Upper lobe of left lung (tissue), 6 donors: ENCODE data around the gene NAA15. TPM values are rescaled to one million over a fixed set of nuclear protein-coding genes. Genes with fewer than 3 reads are reported as not detected.
"Not testable (repeated sequence)": the region's sequence is repeated elsewhere in the genome, so short reads cannot be mapped to it uniquely, and the experiment has no call there.

Source experiments
- ATAC-seq, 2 donors: fragments of 200-7000 bp; cut with Tn5 transposase; one replicate each; pipeline ENCODE4 v1.9.1; 2022; ENCODE audit warnings: mild to moderate bottlenecking in 2 of 2, moderate library complexity in 2 of 2; ENCODE audit not compliant: low FRiP score in 2 of 2
- DNase-seq, 2 donors: peaks; one replicate each; pipeline ENCODE4 v3.0.0-alpha.2; 2019 to 2020
- H3K27ac ChIP-seq, 4 donors: fragments of 200-600 bp; sonication (generic); one replicate each; pipeline ENCODE4 v1.5.1; 2016 to 2019
- H3K27me3 ChIP-seq, 4 donors: fragments of 200-600 bp; sonication (generic); one replicate each; pipeline ENCODE4 v1.5.1; 2017 to 2019
- H3K36me3 ChIP-seq, 4 donors: fragments of 200-600 bp; sonication (generic); one replicate each; pipeline ENCODE4 v1.5.1; 2016 to 2019
- H3K4me1 ChIP-seq, 4 donors: fragments of 200-600 bp; sonication (generic); one replicate each; pipeline ENCODE4 v1.5.1; 2018 to 2019
- H3K4me3 ChIP-seq, 4 donors: fragments of 200-600 bp; sonication (generic); one replicate each; pipeline ENCODE4 v1.5.1; 2017 to 2019; ENCODE audit warnings: mild to moderate bottlenecking in 2 of 4, moderate library complexity in 1 of 4
- H3K9me3 ChIP-seq, 4 donors: fragments of 200-600 bp; sonication (generic); one replicate each; pipeline ENCODE4 v1.5.1; 2018 to 2019
- EP300 ChIP-seq, 4 donors: sonication (generic); formaldehyde crosslinking; IDR thresholded peaks; one replicate each; pipeline ENCODE4 v1.5.1; 2017; ENCODE audit warnings: antibody characterized with exemption in 4 of 4, control low read depth in 2 of 4
- POLR2A ChIP-seq, 4 donors: fragments of 450-650 bp; IDR thresholded peaks; one replicate each; pipeline ENCODE4 v1.5.1; 2016 to 2017; ENCODE audit warnings: antibody characterized with exemption in 4 of 4, mild to moderate bottlenecking in 2 of 4
- POLR2AphosphoS5 ChIP-seq, 2 donors: sonication (generic); formaldehyde crosslinking; IDR thresholded peaks; one replicate each; pipeline ENCODE4 v1.5.1; 2017; ENCODE audit warnings: antibody characterized with exemption in 2 of 2
- WGBS, 2 donors: methylation state at CpG; one replicate each; pipeline ENCODE4 v1.1.5; 2017 to 2018; 5-methylcytosine and 5-hydroxymethylcytosine counted together
- total RNA-seq, 6 donors: library from RNA; depleted of rRNA in 4 of 6; stranded (reverse); fragments of >200 nt in 4 of 6; gene quantifications; one replicate each; pipeline versions ENCODE4 v1.1.0 to v1.2.1, GENCODE V29; 2016 to 2021
- TF ChIP-seq, protein P1 (sequence below), 6 experiments: fragments of 450-650 bp in 4 of 6; fragments of 200-600 bp in 2 of 6; sonication (generic) in 2 of 6; IDR thresholded peaks; one replicate each; pipeline ENCODE4 v1.5.1; 2016 to 2019; ENCODE audit warnings: antibody characterized with exemption in 6 of 6
- donor health status: DM: no; HTN: no; CAD: no; lungs with moderate emphysema.
- donor health status: DM: no; HTN: yes; CAD: no; lungs with severe emphysema.

Gene NAA15
- total RNA-seq, 6 donors from 2014 or later = 11.0 to 37.7 (median 31.3) TPM

DNA sequence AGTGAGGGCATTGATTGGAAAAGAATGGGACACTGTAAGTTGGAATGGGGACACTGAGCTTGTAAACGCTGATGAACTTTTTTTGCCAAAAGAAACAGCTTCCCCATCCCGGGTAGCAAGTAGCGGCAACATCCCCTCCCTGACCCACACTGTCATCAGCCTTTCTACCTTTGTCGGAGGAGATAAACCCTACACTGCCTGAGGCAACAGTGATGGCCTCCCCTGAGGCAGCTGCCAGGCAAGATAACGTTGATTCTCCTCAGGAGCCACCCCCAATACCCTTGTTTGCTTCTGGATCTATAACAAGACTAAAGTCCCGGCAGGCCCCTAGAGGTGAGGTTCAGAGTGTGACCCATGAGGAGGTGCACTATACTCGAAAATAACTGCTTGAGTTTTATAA is 142.4 kb downstream of the NAA15 start:
- Histone ChIP-seq H3K27ac (no peak overlapping the region), H3K4me3 (no peak overlapping the region), H3K9me3 (peaks cover 0 to 5% (median 2%) of the 10 kb centered on the region in 4 donors), H3K27me3 (no peaks in the 10 kb centered on the region), H3K4me1 (no peaks in the 10 kb centered on the region), H3K36me3 (no peaks in the 10 kb centered on the region)
- TF ChIP-seq EP300 (IDR thresholded peaks at IDR 0.05) (no peak), POLR2A (IDR thresholded peaks at IDR 0.05) (no peak), POLR2AphosphoS5 (IDR thresholded peaks at IDR 0.05) (no peak)
- TF ChIP-seq, protein P1, sequence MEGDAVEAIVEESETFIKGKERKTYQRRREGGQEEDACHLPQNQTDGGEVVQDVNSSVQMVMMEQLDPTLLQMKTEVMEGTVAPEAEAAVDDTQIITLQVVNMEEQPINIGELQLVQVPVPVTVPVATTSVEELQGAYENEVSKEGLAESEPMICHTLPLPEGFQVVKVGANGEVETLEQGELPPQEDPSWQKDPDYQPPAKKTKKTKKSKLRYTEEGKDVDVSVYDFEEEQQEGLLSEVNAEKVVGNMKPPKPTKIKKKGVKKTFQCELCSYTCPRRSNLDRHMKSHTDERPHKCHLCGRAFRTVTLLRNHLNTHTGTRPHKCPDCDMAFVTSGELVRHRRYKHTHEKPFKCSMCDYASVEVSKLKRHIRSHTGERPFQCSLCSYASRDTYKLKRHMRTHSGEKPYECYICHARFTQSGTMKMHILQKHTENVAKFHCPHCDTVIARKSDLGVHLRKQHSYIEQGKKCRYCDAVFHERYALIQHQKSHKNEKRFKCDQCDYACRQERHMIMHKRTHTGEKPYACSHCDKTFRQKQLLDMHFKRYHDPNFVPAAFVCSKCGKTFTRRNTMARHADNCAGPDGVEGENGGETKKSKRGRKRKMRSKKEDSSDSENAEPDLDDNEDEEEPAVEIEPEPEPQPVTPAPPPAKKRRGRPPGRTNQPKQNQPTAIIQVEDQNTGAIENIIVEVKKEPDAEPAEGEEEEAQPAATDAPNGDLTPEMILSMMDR (IDR thresholded peaks at IDR 0.05) = no peak
- no peak for DNase-seq
- ATAC-seq = no peak
- WGBS, 2 donors = 90 to 92% methylated on average over 7 of the region's 7 CpGs

DNA sequence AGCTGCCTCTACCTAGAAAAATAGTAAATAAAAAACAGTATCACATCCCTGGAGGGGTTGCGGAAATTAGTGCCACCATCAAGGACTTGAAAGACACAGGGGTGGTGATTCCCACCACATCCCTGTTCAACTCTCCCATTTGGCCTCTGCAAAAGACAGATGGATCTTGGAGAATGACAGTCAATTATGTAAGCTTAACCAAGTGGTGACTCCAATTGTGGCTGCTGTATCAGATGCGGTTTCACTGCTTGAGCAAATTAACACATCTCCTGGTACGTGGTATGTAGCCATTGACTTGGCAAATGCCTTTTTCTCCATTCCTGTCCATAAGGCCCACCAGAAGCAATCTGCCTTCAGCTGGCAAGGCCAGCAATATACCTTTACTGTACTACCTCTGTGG is 143.6 kb downstream of the NAA15 start:
- not testable (repeated sequence) for H3K36me3 ChIP-seq, DNase-seq, H3K9me3 ChIP-seq, ATAC-seq, H3K27me3 ChIP-seq, H3K4me1 ChIP-seq, H3K27ac ChIP-seq, H3K4me3 ChIP-seq
- WGBS, 2 donors = 60 to 100% methylated on average over 3 of the region's 3 CpGs

DNA sequence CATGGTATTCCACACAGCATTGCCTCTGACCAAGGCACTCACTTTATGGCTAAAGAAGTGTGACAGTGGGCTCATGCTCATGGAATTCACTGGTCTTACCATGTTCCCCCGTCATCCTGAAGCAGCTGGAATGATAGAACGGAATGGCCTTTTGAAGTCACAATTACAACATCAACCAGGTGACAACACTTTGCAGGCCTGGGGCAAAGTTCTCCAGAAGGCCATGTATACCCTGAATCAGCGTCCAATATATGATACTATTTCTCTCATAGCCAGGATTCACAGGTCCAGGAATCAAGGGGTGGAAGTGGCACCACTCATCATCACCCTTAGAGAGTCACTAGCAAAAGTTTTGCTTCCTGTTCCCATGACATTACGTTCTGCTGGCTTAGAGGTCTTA is 145.8 kb downstream of the NAA15 start:
- H3K27ac ChIP-seq, H3K4me1 ChIP-seq, DNase-seq, H3K4me3 ChIP-seq, H3K9me3 ChIP-seq, H3K36me3 ChIP-seq, ATAC-seq, H3K27me3 ChIP-seq: not testable (repeated sequence)
- WGBS, 2 donors = 89% methylated on average over 4 of the region's 4 CpGs

DNA sequence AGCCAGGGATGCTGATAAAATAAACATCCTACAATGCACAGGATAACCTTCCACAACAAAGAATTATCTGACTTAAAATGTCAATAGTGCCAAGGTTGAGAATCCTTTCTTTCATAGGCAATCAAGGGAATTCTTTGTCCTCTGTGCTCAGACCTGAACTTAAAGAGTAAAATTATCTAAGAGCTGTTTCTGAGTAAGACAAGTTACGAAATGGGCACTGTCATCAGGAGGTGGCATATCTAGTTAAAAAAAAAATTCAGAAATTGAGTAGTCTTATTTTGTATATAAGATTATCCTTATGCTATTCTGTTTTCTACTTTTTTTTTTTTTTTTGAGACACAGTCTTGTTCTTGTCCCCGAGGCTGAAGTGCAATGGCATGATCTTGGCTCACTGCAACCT is 149.3 kb downstream of the NAA15 start:
- H3K4me3 ChIP-seq = no peak overlapping the region
- H3K27ac ChIP-seq = no peak overlapping the region
- no peaks in the 10 kb centered on the region for H3K9me3 ChIP-seq
- H3K36me3 ChIP-seq = no peaks in the 10 kb centered on the region
- no peaks in the 10 kb centered on the region for H3K27me3 ChIP-seq
- ATAC-seq (no peak), DNase-seq (no peak)
- WGBS, 2 donors = 86 to 88% methylated on average over 2 of the region's 2 CpGs
- peaks cover 14 to 22% (median 21%) of the 10 kb centered on the region in 4 donors for H3K4me1 ChIP-seq
- TF ChIP-seq, protein P1 (IDR thresholded peaks at IDR 0.05) = no peak
- no peak for TF ChIP-seq POLR2A (IDR thresholded peaks at IDR 0.05)
- no peak for TF ChIP-seq EP300 (IDR thresholded peaks at IDR 0.05)
- no peak for TF ChIP-seq POLR2AphosphoS5 (IDR thresholded peaks at IDR 0.05)

DNA sequence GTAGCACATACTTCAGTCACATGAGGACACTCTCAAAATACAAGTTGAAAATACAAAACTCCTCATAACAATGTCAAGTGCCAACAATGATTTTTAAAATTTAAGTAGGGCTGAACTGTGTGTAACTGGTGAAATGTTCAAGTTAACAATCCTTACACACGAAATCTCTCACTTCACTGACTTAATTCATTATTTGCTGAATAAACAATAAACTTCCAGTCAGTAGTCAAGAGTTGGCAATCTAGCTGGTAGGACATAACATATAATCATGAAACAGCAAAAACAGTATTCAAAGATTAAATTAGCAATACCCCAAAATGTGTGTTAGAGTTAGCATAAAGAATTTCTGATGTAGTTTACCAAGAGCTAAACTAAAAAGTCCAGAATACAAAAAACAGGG is 150.7 kb downstream of the NAA15 start:
- peaks cover 28 to 36% (median 35%) of the 10 kb centered on the region in 4 donors for H3K4me1 ChIP-seq
- H3K4me3 ChIP-seq = no peak overlapping the region
- no peaks in the 10 kb centered on the region for H3K27me3 ChIP-seq
- ATAC-seq (no peak), DNase-seq (no peak)
- no peaks in the 10 kb centered on the region for H3K9me3 ChIP-seq
- H3K36me3 ChIP-seq = no peaks in the 10 kb centered on the region
- H3K27ac ChIP-seq = peak overlapping the region in 2 of 4 donors; percentile 95 to 99
- TF ChIP-seq POLR2A (IDR thresholded peaks at IDR 0.05) (no peak), POLR2AphosphoS5 (IDR thresholded peaks at IDR 0.05) (no peak), EP300 (IDR thresholded peaks at IDR 0.05) (no peak)
- TF ChIP-seq, protein P1 (IDR thresholded peaks at IDR 0.05) = no peak
- 71 to 77% methylated on average over 1 of the region's 1 CpG for WGBS, 2 donors

DNA sequence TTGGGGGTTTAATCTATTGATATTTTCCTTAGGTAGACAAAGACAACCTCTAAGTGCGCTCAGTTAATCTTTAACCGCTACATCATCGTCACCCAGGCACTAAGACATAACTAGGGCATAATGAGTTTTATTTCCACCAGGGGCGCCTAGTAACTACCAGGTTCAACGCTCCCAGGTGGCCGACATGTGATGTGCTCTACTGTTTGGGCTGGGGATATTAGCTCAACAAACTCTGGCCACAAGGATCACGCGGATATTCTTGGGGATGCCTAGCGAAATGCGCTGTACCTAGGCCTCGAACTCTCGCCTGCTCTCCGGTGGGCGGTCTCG is 151.7 kb downstream of the NAA15 start:
- peak in 1 of 2 donors; percentile 67 for DNase-seq
- no peaks in the 10 kb centered on the region for H3K27me3 ChIP-seq
- peak overlapping the region; percentile 95 to 99 (median 97) for H3K27ac ChIP-seq
- no peaks in the 10 kb centered on the region for H3K9me3 ChIP-seq
- TF ChIP-seq POLR2A (IDR thresholded peaks at IDR 0.05) (no peak), POLR2AphosphoS5 (IDR thresholded peaks at IDR 0.05) (no peak), EP300 (IDR thresholded peaks at IDR 0.05) (no peak)
- TF ChIP-seq, protein P1 (IDR thresholded peaks at IDR 0.05) = peak in 4 of 6 experiments; percentile 24 to 61 (median 28)
- peak overlapping the region; percentile 79 to 96 (median 92) for H3K4me3 ChIP-seq
- peak; percentile 29 to 57 for ATAC-seq
- WGBS, 2 donors = 3 to 8% methylated on average over 4 to 14 of the region's 15 CpGs
- no peaks in the 10 kb centered on the region for H3K36me3 ChIP-seq
- peaks cover 37 to 46% (median 42%) of the 10 kb centered on the region in 4 donors for H3K4me1 ChIP-seq
